SK-N-SH treated with all-trans-retinoic acid at 6 μM for 48 hours (cell line): ENCODE results near the gene PYCR2.

Experiments used
- BACH2 ChIP-seq: fragments of 250-450 bp; sonication (Bioruptor Pico); IDR thresholded peaks from 2 replicates; pipeline ENCODE4 v1.9.0; 2021; ENCODE audit warnings: mild to moderate bottlenecking, borderline replicate concordance
- CREB5 ChIP-seq: fragments of 250-450 bp; sonication (Bioruptor Pico); IDR thresholded peaks from 2 replicates; pipeline ENCODE4 v1.5.1; 2020; ENCODE audit warnings: low read depth, mild to moderate bottlenecking, moderate library complexity
- OSR1 ChIP-seq: fragments of 250-450 bp; sonication (Bioruptor Pico); IDR thresholded peaks from 2 replicates; pipeline ENCODE4 v1.8.0; 2022; ENCODE audit warnings: moderate library complexity, mild to moderate bottlenecking, inconsistent platforms
- RARB ChIP-seq: fragments of 250-450 bp; sonication (Bioruptor Pico); IDR thresholded peaks from 2 replicates; pipeline ENCODE4 v1.8.0; 2021; ENCODE audit warnings: mild to moderate bottlenecking, moderate library complexity
- TCF4 ChIP-seq: fragments of 250-450 bp; sonication (Bioruptor Pico); IDR thresholded peaks from 2 replicates; pipeline ENCODE4 v1.8.0; 2021; ENCODE audit warnings: mild to moderate bottlenecking, moderate library complexity, borderline replicate concordance
- ZC3H10 ChIP-seq: fragments of 250-450 bp; sonication (Bioruptor Pico); IDR thresholded peaks from 2 replicates; pipeline ENCODE4 v1.5.1; 2021; ENCODE audit warnings: mild to moderate bottlenecking, moderate library complexity
- ZFP30 ChIP-seq: fragments of 450-650 bp; formaldehyde crosslinking; IDR thresholded peaks from 2 replicates; pipeline ENCODE4 v1.5.0; 2022; ENCODE audit warnings: mild to moderate bottlenecking, moderate library complexity
- TF ChIP-seq, protein P1 (sequence below): fragments of 250-450 bp; sonication (Bioruptor Pico); IDR thresholded peaks from 2 replicates; pipeline ENCODE4 v1.8.0; 2020; ENCODE audit warnings: mild to moderate bottlenecking, moderate library complexity, borderline replicate concordance

GRCh38 chr1:225879521-225880221 is 44.4 kb downstream of the PYCR2 start:
- TF ChIP-seq ZC3H10 (CRISPR knock-in tag) (no peak), BACH2 (CRISPR knock-in tag) (no peak), TCF4 (CRISPR knock-in tag) (no peak), RARB (no peak), ZFP30 (CRISPR knock-in tag) (no peak), CREB5 (CRISPR knock-in tag) (no peak), OSR1 (CRISPR knock-in tag) (no peak)
- TF ChIP-seq, protein P1, sequence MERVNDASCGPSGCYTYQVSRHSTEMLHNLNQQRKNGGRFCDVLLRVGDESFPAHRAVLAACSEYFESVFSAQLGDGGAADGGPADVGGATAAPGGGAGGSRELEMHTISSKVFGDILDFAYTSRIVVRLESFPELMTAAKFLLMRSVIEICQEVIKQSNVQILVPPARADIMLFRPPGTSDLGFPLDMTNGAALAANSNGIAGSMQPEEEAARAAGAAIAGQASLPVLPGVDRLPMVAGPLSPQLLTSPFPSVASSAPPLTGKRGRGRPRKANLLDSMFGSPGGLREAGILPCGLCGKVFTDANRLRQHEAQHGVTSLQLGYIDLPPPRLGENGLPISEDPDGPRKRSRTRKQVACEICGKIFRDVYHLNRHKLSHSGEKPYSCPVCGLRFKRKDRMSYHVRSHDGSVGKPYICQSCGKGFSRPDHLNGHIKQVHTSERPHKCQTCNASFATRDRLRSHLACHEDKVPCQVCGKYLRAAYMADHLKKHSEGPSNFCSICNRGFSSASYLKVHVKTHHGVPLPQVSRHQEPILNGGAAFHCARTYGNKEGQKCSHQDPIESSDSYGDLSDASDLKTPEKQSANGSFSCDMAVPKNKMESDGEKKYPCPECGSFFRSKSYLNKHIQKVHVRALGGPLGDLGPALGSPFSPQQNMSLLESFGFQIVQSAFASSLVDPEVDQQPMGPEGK (CRISPR knock-in tag), result no peak
